GM18858 (cell line): ENCODE measurements around the gene ZFYVE19.
A peak's percentile ranks its signal among the peaks of the same experiment; 100 is the strongest.

Experiments used
- ATAC-seq: cut with Tn5 transposase; IDR thresholded peaks from one replicate; pipeline ENCODE4 v1.9.1; 2021; ENCODE audit not compliant: unreplicated experiment

ZFYVE19 gene, protein sequence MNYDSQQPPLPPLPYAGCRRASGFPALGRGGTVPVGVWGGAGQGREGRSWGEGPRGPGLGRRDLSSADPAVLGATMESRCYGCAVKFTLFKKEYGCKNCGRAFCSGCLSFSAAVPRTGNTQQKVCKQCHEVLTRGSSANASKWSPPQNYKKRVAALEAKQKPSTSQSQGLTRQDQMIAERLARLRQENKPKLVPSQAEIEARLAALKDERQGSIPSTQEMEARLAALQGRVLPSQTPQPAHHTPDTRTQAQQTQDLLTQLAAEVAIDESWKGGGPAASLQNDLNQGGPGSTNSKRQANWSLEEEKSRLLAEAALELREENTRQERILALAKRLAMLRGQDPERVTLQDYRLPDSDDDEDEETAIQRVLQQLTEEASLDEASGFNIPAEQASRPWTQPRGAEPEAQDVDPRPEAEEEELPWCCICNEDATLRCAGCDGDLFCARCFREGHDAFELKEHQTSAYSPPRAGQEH

DNA sequence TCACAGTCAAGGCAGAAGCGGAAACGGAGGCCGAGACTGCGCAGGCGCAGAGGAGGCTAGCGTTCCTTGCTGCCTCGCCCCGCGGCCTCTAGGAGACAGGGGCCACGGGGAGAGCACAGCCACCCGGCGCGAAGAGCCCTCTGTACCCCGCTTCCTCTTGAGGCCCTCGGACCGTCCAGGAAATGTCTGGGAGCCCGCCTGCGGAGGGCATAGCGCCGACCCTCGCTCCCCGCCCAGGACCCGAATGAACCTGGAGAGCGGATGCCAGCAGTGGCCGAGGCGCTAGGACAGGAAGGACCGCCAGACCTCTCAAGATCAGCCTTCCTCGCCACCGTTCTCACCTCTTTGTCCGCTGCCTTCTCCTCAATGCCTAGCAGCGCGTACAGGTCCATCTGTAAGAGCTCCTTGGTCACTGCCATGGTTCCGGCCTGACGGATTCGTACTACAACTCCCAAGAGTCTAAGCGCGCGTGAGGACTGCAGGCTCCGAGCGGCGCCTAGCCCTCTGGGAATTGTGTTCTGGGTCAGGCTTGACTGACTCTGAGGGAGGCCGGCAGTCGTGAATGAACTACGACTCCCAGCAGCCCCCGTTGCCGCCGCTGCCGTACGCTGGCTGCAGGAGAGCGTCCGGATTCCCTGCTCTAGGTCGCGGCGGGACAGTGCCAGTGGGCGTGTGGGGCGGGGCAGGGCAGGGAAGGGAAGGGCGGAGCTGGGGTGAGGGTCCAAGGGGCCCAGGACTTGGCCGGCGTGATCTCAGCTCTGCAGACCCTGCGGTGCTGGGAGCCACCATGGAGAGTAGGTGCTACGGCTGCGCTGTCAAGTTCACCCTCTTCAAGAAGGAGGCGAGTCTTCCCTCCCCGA is at the start of gene ZFYVE19, which contains the start of gene DNAJC17:
ZFYVE19 (plus strand) TSS at position 62 of the 860 bp plus-strand sequence; CDS start at position 563, 501 bp downstream.
DNAJC17 (minus strand) TSS at position 446 of the 860 bp plus-strand sequence; CDS start at position 419, 27 bp downstream.
- peak; percentile 90 for ATAC-seq

- no peak for ATAC-seq
Observed at GRCh38 chr15:40759961-40760360, 46.9 kb upstream of the ZFYVE19 start.

DNA sequence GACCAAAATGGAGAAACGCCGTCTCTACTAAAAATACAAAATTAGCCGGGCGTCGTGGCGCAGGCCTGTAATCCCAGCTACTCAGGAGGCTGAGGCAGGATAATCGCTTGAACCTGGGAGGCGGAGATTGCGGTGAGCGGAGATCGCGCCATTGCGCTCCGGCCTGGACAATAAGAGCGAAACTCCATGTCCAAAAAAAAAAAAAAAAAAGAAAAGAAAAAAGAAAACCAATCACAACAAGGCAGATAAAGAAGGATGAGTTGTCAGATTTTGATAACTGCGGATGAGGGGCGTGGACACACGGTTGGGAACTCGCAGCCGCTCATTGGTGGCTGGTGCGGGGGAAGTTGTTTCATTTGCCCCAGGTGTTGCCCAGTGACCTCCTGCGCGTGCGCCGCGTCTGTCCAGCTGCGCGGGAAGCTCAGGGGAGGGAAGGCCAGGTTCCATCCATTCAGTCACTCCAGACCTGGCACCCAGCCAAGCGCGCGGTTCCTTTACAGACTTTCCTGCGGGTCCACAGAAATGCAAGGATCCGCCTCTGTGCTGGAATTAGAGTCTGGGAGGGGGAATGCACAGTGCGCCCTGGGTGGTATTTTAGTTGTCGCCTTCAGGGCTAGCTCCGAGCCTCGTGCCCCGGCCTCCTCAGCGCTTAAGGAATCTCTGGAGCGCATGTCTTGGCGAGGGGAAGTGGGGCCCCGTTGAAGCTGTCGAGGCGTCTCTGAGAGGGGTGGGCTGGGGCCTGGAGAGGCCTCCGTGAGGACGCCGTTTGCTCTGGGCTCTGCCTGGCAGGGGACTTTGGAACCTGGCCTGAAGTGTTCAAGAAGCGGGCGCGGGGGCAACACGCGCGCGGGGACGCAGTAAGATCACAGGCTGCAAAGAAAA is 43.7 kb upstream of the ZFYVE19 start:
- ATAC-seq = no peak

GRCh38 chr15:40763801-40764628 is 42.9 kb upstream of the ZFYVE19 start, which contains the start of gene GCHFR:
Gene GCHFR (plus strand): TSS chr15:40764068. CDS start chr15:40764181, 113 bp downstream.
- peak; percentile 34 for ATAC-seq

GRCh38 chr15:40764629-40765103 is 42.2 kb upstream of the ZFYVE19 start:
- no peak for ATAC-seq

- ATAC-seq = no peak
Observed at GRCh38 chr15:40766194-40766815, 40.6 kb upstream of the ZFYVE19 start.

- ATAC-seq = no peak
Observed at GRCh38 chr15:40766906-40767837, 39.7 kb upstream of the ZFYVE19 start.

DNA sequence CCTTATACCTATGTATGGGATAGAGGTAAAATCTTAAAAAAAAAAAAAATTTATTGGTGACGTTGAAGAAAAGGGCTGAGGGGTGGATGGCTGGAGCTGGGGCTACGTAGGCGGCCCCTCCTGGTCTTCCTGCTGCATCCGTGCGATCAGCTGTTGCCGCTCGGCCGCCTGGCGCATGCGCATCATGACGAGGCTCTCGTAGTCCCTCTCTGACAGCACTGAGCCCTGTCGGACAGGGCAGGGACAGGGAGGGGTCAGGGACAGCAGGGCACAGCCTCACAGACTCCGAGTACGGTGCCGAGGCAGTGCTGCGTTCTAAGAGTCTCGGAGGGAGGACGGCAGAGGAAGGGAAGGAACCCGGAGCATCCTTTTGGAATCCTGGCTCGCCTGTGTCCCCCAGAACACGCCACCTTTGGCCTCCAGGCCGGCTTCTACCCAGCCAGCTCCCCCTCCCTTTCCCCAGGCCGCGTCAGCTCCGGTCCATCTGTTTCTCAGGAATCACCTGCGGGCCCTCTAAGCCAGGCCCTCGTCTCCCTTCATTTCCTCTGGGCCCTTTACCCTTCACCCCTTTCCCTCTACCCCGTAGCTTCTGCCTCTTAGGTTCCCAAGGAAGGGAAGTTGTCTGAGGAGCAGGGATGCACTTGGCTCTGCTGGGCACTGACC is 38.9 kb upstream of the ZFYVE19 start:
- ATAC-seq = no peak

- ATAC-seq = no peak
Observed at GRCh38 chr15:40768521-40769273, 38.2 kb upstream of the ZFYVE19 start.

- no peak for ATAC-seq
Observed at GRCh38 chr15:40769274-40770146, 37.4 kb upstream of the ZFYVE19 start, which contains the start of gene C15orf62. Gene C15orf62 (plus strand): TSS chr15:40769980. CDS start chr15:40770496, 516 bp downstream.

DNA sequence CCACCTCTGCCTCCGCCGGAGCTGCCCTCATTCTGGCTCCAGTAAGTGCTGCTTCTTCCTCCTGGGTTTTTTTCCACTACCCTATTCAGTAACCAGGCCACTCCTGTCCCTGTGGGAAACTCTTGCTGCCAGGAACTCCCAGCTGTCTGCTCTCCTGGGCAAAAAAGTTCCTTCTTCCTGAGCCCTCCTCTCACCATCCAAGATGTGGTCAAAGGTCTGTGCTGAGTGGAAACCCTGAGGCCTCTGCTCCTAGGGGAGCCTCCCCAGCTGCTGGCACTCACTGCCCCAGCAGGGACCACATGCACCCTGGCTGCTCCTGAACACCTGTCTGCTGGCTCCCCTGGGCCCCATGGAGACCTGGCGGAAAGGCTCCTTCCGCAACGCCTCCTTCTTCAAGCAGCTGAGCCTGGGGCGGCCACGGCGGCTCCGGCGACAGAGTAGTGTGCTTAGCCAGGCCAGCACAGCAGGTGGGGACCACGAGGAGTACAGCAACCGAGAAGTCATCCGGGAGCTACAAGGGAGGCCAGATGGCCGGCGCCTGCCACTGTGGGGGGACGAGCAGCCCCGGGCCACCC is 36.7 kb upstream of the ZFYVE19 start:
- ATAC-seq = no peak

- no peak for ATAC-seq
Observed at GRCh38 chr15:40771242-40771641, 35.6 kb upstream of the ZFYVE19 start.

- ATAC-seq = no peak
Observed at GRCh38 chr15:40772014-40772413, 34.9 kb upstream of the ZFYVE19 start.

DNA sequence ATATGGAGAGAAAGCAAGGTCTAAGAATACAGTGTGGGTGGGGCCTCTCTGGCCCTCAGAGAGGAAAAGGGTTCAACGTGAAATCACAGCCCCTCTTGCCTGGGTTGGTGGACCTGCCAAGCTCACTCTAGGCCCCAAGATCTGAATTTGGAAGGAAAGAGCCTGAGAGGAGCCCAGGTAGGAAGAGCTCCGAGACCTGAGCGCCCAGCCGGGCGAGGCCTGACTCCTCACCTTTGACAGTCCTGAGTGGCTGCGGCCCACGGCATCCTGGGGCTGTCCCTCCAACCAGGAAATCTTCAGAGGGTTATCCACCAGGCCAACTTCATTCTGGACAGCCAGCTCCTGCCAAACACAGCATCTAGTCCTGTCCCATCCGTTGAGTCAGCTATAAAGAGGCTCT is 33.4 kb upstream of the ZFYVE19 start:
- ATAC-seq = no peak

DNA sequence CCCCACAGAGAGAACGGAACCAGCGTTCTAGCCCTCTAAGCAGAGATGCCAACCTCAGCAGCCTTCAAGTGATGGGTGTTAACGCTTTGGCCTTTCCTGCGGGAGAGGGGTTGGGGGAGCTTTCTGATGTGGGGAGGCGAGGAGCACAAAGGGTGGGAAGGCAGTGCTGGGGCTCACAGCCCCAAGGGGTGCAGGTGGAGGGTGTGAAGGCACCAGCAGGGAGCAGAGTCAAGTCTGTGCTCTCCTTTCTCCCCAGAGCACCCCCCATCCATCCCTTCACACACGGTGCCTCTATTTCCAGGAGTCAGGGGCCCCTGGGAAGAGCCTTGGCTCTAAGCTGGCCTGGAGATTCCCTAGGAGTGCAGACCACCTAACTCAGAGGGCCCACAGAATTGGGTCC is 33.0 kb upstream of the ZFYVE19 start:
- no peak for ATAC-seq
